Hepatocyte (in vitro differentiated cells): ENCODE results near the gene TXNDC15. TPM values are rescaled to one million over a fixed set of nuclear protein-coding genes. Genes with fewer than 3 reads are reported as not detected.

Experiments used
- DNase-seq: peaks from one replicate; pipeline ENCODE4 v3.0.0-alpha.2; 2016; ENCODE audit warnings: low spot score
- H2AFZ ChIP-seq: fragments of 200-600 bp; sonication (generic); 2 replicates; pipeline ENCODE4 v1.6.0; 2016; ENCODE audit warnings: antibody characterized with exemption, mild to moderate bottlenecking
- H3K27ac ChIP-seq: fragments of 200-600 bp; sonication (generic); 2 replicates; pipeline ENCODE4 v1.5.1; 2016; ENCODE audit warnings: mild to moderate bottlenecking
- H3K27me3 ChIP-seq: fragments of 200-600 bp; sonication (generic); 2 replicates; pipeline ENCODE4 v1.6.1; 2016
- H3K36me3 ChIP-seq: fragments of 200-600 bp; sonication (generic); replicated peaks from 2 replicates; pipeline ENCODE4 v1.5.1; 2016; ENCODE audit warnings: low read depth; ENCODE audit not compliant: insufficient read depth
- H3K4me1 ChIP-seq: fragments of 200-600 bp; sonication (generic); 2 replicates; pipeline ENCODE4 v1.5.1; 2016; ENCODE audit warnings: mild to moderate bottlenecking, moderate library complexity; ENCODE audit not compliant: insufficient read depth
- H3K4me2 ChIP-seq: fragments of 200-600 bp; sonication (generic); 2 replicates; pipeline ENCODE4 v1.6.0; 2016
- H3K4me3 ChIP-seq: fragments of 200-600 bp; sonication (generic); 2 replicates; pipeline ENCODE4 v1.5.1; 2016; ENCODE audit warnings: mild to moderate bottlenecking
- H3K79me2 ChIP-seq: fragments of 200-600 bp; sonication (generic); 2 replicates; pipeline ENCODE4 v1.6.0; 2017; ENCODE audit warnings: mild to moderate bottlenecking
- H3K9me2 ChIP-seq: fragments of 200-600 bp; sonication (generic); replicated peaks from 2 replicates; pipeline ENCODE4 v1.6.0; 2017; ENCODE audit warnings: mild to moderate bottlenecking; ENCODE audit not compliant: insufficient read depth
- H3K9me3 ChIP-seq: fragments of 200-600 bp; sonication (generic); 2 replicates; pipeline ENCODE4 v1.5.1; 2016; ENCODE audit warnings: low read depth, mild to moderate bottlenecking
- H4K20me1 ChIP-seq: fragments of 200-600 bp; sonication (generic); 2 replicates; pipeline ENCODE4 v1.6.0; 2016; ENCODE audit warnings: mild to moderate bottlenecking; ENCODE audit not compliant: insufficient read depth, poor library complexity, severe bottlenecking
- CTCF ChIP-seq: fragments of 200-600 bp; sonication (generic); IDR thresholded peaks from 2 replicates; pipeline ENCODE4 v1.5.1; 2016; ENCODE audit warnings: antibody characterized with exemption, mild to moderate bottlenecking; ENCODE audit not compliant: poor library complexity
- EZH2 ChIP-seq: fragments of 200-600 bp; sonication (generic); IDR thresholded peaks from 2 replicates; pipeline ENCODE4 v1.6.1; 2016; ENCODE audit warnings: antibody characterized with exemption, mild to moderate bottlenecking, borderline replicate concordance
- EZH2phosphoT487 ChIP-seq: fragments of 200-600 bp; sonication (generic); IDR thresholded peaks from one replicate; pipeline ENCODE4 v1.6.1; 2018; ENCODE audit warnings: antibody characterized with exemption, mild to moderate bottlenecking, low read depth, moderate library complexity; ENCODE audit not compliant: unreplicated experiment, severe bottlenecking
- WGBS: methylation state at CpG from one replicate; pipeline ENCODE4 v1.1.6; 2016; ENCODE audit warnings: low lambda C conversion rate; ENCODE audit errors: missing lambda C conversion rate; 5-methylcytosine and 5-hydroxymethylcytosine counted together
- polyA plus RNA-seq: library from polyadenylated mRNA; unstranded; fragments of >200 nt; fragmentation: Nextera tagmentation; extraction: Ambion mirVana; gene quantifications from 2 replicates; pipeline ENCODE4 v1.2.1, GENCODE V29; 2016
- total RNA-seq: library from RNA; depleted of rRNA; stranded (reverse); fragments of >200 nt; gene quantifications from 2 replicates; pipeline ENCODE4 v1.2.3, GENCODE V29; 2014

Gene TXNDC15
- total and polyA plus RNA-seq, 2 experiments from 2014 or later, result 56.7 to 76.0 TPM

GRCh38 chr5:134893748-134894505 lies 19.8 kb downstream of the TXNDC15 start:
- 97% methylated on average over 7 of the region's 7 CpGs for WGBS
- H4K20me1 ChIP-seq, result peaks cover 3% of the 10 kb centered on the region

GRCh38 chr5:134902071-134902801 lies 28.1 kb downstream of the TXNDC15 start:
- Histone ChIP-seq H2AFZ (no peak overlapping the region), H3K27ac (no peak overlapping the region), H3K79me2 (peaks cover 12% of the 10 kb centered on the region), H3K4me1 (no peaks in the 10 kb centered on the region), H4K20me1 (no peaks in the 10 kb centered on the region), H3K4me3 (no peak overlapping the region), H3K36me3 (no peaks in the 10 kb centered on the region), H3K9me3 (no peaks in the 10 kb centered on the region), H3K4me2 (no peak overlapping the region), H3K27me3 (no peaks in the 10 kb centered on the region), H3K9me2 (no peaks in the 10 kb centered on the region)
- WGBS, result 92% methylated on average over 10 of the region's 10 CpGs
- TF ChIP-seq CTCF, result no peak
- TF ChIP-seq EZH2phosphoT487, result no peak
- no peak for TF ChIP-seq EZH2
- DNase-seq, result no peak

More at GRCh38 chr5:134893748-134894505, 19.8 kb downstream of the TXNDC15 start:
- H3K27me3 ChIP-seq, result no peaks in the 10 kb centered on the region
- H3K9me2 ChIP-seq, result no peaks in the 10 kb centered on the region
- no peaks in the 10 kb centered on the region for H3K36me3 ChIP-seq
- H3K9me3 ChIP-seq, result no peaks in the 10 kb centered on the region
- TF ChIP-seq CTCF (no peak), EZH2 (no peak), EZH2phosphoT487 (no peak)
- no peak for DNase-seq
- H2AFZ ChIP-seq, result no peak overlapping the region
- no peak overlapping the region for H3K27ac ChIP-seq
- no peak overlapping the region for H3K4me3 ChIP-seq
- H3K79me2 ChIP-seq, result peaks cover 5% of the 10 kb centered on the region
- H3K4me1 ChIP-seq, result no peaks in the 10 kb centered on the region
- no peak overlapping the region for H3K4me2 ChIP-seq

- Histone ChIP-seq H4K20me1 (no peaks in the 10 kb centered on the region), H3K27ac (peak within 1 kb of the TSS; percentile 99), H3K4me2 (peak within 1 kb of the TSS; percentile 87), H2AFZ (peak within 1 kb of the TSS; percentile 99), H3K79me2 (peaks cover 18% of the 10 kb centered on the region), H3K36me3 (no peaks in the 10 kb centered on the region), H3K4me1 (no peaks in the 10 kb centered on the region), H3K27me3 (no peaks in the 10 kb centered on the region), H3K9me3 (no peaks in the 10 kb centered on the region), H3K4me3 (peak within 1 kb of the TSS; percentile 85), H3K9me2 (no peaks in the 10 kb centered on the region)
- WGBS, result 2% methylated on average over 39 of the region's 84 CpGs
- peak; percentile 90 for TF ChIP-seq CTCF
- no peak for TF ChIP-seq EZH2phosphoT487
- peak; percentile 97 for DNase-seq
Observed at GRCh38 chr5:134904610-134905245, 30.6 kb downstream of the TXNDC15 start, which contains the start of gene PCBD2. Gene PCBD2, plus strand, starts transcription at chr5:134905131. Its CDS starts 9 bp downstream, at chr5:134905140.
